HFFc6 (cell line): ENCODE measurements around the gene KLRG1. TPM values are rescaled to one million over a fixed set of nuclear protein-coding genes. Genes with fewer than 3 reads are reported as not detected.

Experiments used
- DNase-seq: peaks from one replicate; pipeline ENCODE4 v3.0.0-alpha.2; 2018
- H3K27ac Mint-ChIP-seq: 2 replicates; pipeline ENCODE4 v1.8.0; 2020; ENCODE audit warnings: mild to moderate bottlenecking, mixed read lengths
- H3K27me3 Mint-ChIP-seq: 2 replicates; pipeline ENCODE4 v1.8.0; 2021; ENCODE audit warnings: mild to moderate bottlenecking, moderate library complexity, mixed read lengths; ENCODE audit not compliant: insufficient read depth
- H3K36me3 Mint-ChIP-seq: 2 replicates; pipeline ENCODE4 v1.8.0; 2021; ENCODE audit warnings: low read depth, mixed read lengths
- H3K4me1 Mint-ChIP-seq: 2 replicates; pipeline ENCODE4 v1.8.0; 2020; ENCODE audit warnings: low read depth, mixed read lengths
- H3K4me3 Mint-ChIP-seq: 2 replicates; pipeline ENCODE4 v1.8.0; 2020; ENCODE audit warnings: mild to moderate bottlenecking, moderate library complexity, mixed read lengths
- H3K9me3 Mint-ChIP-seq: 2 replicates; pipeline ENCODE4 v1.8.0; 2020; ENCODE audit warnings: mild to moderate bottlenecking, mixed read lengths
- CTCF ChIP-seq: fragments of 200-600 bp; sonication (generic); IDR thresholded peaks from 2 replicates; pipeline ENCODE4 v1.5.0; 2021; ENCODE audit warnings: antibody characterized with exemption, mild to moderate bottlenecking
- long read RNA-seq: library from polyadenylated mRNA; unstranded; transcript quantifications from one replicate; pipeline ENCODE4 v2.0.0, GENCODE V29; 2019
- total RNA-seq, 6 experiments: library from RNA; stranded (reverse); fragmentation: NEBNext Ultra II Directional; extraction: Animal tissue kit (Norgen Biotek cat#: 25700); gene quantifications; 2 replicates in 1 of 6; 3 replicates in 5 of 6; pipeline ENCODE4 v1.2.3, GENCODE V29; 2021

KLRG1 gene
- total RNA-seq, result under 1 TPM in 2 of 6 experiments, not detected in 4; 0.25 to 0.26 TPM
- long read RNA-seq, partial matches to known transcripts, result 0 of 1 reads
- long read RNA-seq, other reads (novel, unspliced or antisense), result 0 of 1 reads

GRCh38 chr12:8989413-8989812, at the start of gene KLRG1:
KLRG1 (plus strand) TSS chr12:8989546; CDS start chr12:8989636, 90 bp downstream.
- Mint-ChIP-seq H3K27ac (no peak within 1 kb of the TSS), H3K4me3 (no peak within 1 kb of the TSS), H3K36me3 (no peaks in the 10 kb centered on the region), H3K27me3 (peaks cover 2% of the 10 kb centered on the region; the same call in 1 of the 2 replicates), H3K4me1 (no peaks in the 10 kb centered on the region), H3K9me3 (no peaks in the 10 kb centered on the region)
- TF ChIP-seq CTCF, result no peak
- DNase-seq, result no peak

GRCh38 chr12:8941691-8942478, 47.5 kb upstream of the KLRG1 start:
- peaks cover 3% of the 10 kb centered on the region for H3K36me3 Mint-ChIP-seq
- H3K4me1 Mint-ChIP-seq, result peaks cover 9% of the 10 kb centered on the region
- H3K27me3 Mint-ChIP-seq, result no peaks in the 10 kb centered on the region
- no peak overlapping the region for H3K27ac Mint-ChIP-seq
- H3K9me3 Mint-ChIP-seq, result no peaks in the 10 kb centered on the region
- H3K4me3 Mint-ChIP-seq, result no peak overlapping the region
- TF ChIP-seq CTCF, result no peak
- no peak for DNase-seq

- TF ChIP-seq CTCF, result no peak
- Mint-ChIP-seq H3K4me1 (peaks cover 23% of the 10 kb centered on the region), H3K9me3 (no peaks in the 10 kb centered on the region), H3K36me3 (peaks cover 9% of the 10 kb centered on the region), H3K27ac (no peak overlapping the region), H3K27me3 (no peaks in the 10 kb centered on the region), H3K4me3 (no peak overlapping the region)
- DNase-seq, result no peak
These were observed 45.7 kb upstream of the KLRG1 start for GRCh38 chr12:8943565-8944186.

- no peak for TF ChIP-seq CTCF
- Mint-ChIP-seq H3K4me3 (no peak overlapping the region), H3K36me3 (peaks cover 9% of the 10 kb centered on the region), H3K27ac (no peak overlapping the region), H3K4me1 (peaks cover 30% of the 10 kb centered on the region), H3K27me3 (peaks cover 2% of the 10 kb centered on the region; the same call in 1 of the 2 replicates), H3K9me3 (no peaks in the 10 kb centered on the region)
- DNase-seq, result no peak
These were observed 42.6 kb upstream of the KLRG1 start for GRCh38 chr12:8946733-8947132.

GRCh38 chr12:8947737-8948136, 41.6 kb upstream of the KLRG1 start:
- H3K27ac Mint-ChIP-seq, result no peak overlapping the region
- H3K36me3 Mint-ChIP-seq, result peaks cover 9% of the 10 kb centered on the region
- no peaks in the 10 kb centered on the region for H3K9me3 Mint-ChIP-seq
- peaks cover 30% of the 10 kb centered on the region for H3K4me1 Mint-ChIP-seq
- H3K4me3 Mint-ChIP-seq, result peak overlapping the region; percentile 95
- H3K27me3 Mint-ChIP-seq, result peaks cover 2% of the 10 kb centered on the region; the same call in 1 of the 2 replicates
- no peak for DNase-seq
- TF ChIP-seq CTCF, result no peak
